ENCODE results near the gene GABRA5.

GABRA5 gene

DNA sequence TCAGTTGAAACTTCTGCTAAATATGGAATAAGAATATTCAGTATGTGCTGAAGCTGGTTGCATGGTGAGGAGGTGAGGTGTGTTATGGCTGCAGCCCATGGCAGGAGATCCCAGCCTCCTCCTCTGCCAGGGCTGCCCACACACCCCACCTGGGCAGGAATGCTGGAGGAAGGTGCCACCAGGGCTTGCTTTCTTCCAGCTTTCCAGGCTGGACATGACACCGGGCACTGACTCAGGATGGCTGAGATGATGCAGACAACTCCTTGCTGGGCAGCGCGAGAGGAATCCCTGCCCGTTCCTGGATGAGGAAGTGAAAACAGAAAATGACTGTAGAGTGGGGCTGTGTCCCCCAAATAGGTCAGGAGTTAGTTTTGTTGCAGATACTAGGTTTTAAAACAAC is 118.2 kb downstream of the GABRA5 start:
- in situ Hi-C loops (cut with HindIII; ENCODE audit: low sequenced_read_pairs), result no loop called here

DNA sequence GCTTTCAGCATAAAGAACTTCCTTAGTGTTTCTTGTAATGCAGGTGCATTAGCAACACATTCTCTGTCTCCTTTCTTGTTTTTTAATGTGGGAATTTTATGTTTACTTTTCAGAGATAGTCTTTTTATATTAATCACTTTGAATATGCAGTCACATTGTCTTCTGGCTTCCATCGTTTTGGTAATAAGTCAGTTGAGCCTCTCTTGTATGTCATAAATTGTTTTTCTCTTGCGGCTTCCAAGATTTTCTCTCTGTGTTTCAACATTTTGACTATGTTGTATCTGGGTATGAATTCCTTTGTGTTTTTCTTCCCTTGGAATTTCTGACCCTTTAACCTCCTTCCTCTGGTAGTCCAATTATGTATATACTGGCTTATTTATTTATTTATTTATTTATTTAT is 129.4 kb downstream of the GABRA5 start:
- in situ Hi-C loops (cut with HindIII; ENCODE audit: low sequenced_read_pairs), result no loop called here

Data from DLD1 (cell line).